Adrenal gland (tissue), 12 donors: ENCODE data around the gene CCDC169. TPM values are rescaled to one million over a fixed set of nuclear protein-coding genes. Genes with fewer than 3 reads are reported as not detected.

Experiments used
- DNase-seq, 7 donors: peaks; one replicate each; pipeline ENCODE4 v3.0.0-alpha.2; 2019 to 2020
- H3K27ac ChIP-seq, 5 donors: fragments of 200-600 bp; sonication (generic) in 4 of 5; 1 replicate in 3 of 5; 2 replicates in 2 of 5; pipeline versions ENCODE4 v1.5.1 to v1.8.0; 2016 to 2020; ENCODE audit warnings: mild to moderate bottlenecking in 1 of 5
- H3K27me3 ChIP-seq: fragments of 200-600 bp; 2 replicates; pipeline ENCODE4 v1.8.0; 2021
- H3K36me3 ChIP-seq, 2 donors: fragments of 200-600 bp; replicated peaks in 1 of 2; 1 replicate in 1 of 2; 2 replicates in 1 of 2; pipeline versions ENCODE4 v1.5.1 to v1.8.0; 2018 to 2022
- H3K4me1 ChIP-seq, 2 donors: fragments of 200-600 bp; replicated peaks in 1 of 2; 1 replicate in 1 of 2; 2 replicates in 1 of 2; pipeline versions ENCODE4 v1.5.1 to v1.8.0; 2018 to 2021
- H3K4me3 ChIP-seq, 4 donors: fragments of 200-600 bp; sonication (generic) in 3 of 4; one replicate each; pipeline ENCODE4 v1.5.1; 2016 to 2018
- H3K9me3 ChIP-seq, 3 donors: fragments of 200-600 bp; sonication (generic) in 1 of 3; replicated peaks in 1 of 3; 1 replicate in 2 of 3; 2 replicates in 1 of 3; pipeline versions ENCODE4 v1.5.1 to v1.8.0; 2016 to 2021
- CTCF ChIP-seq, 6 experiments: fragments of 450-650 bp in 4 of 6; fragments of 200-600 bp in 2 of 6; sonication (generic) in 1 of 6; IDR thresholded peaks; 1 replicate in 5 of 6; 2 replicates in 1 of 6; pipeline versions ENCODE4 v1.5.1 to v1.8.0; 2016 to 2021; ENCODE audit warnings: antibody characterized with exemption in 6 of 6, mild to moderate bottlenecking in 2 of 6, moderate library complexity in 1 of 6
- POLR2A ChIP-seq, 2 donors: fragments of 450-650 bp; IDR thresholded peaks; one replicate each; pipeline ENCODE4 v1.6.1; 2017; ENCODE audit warnings: antibody characterized with exemption in 2 of 2, mild to moderate bottlenecking in 2 of 2, moderate library complexity in 1 of 2
- WGBS, 4 donors: extraction: QIAGEN DNeasy Blood & Tissue Kit in 2 of 4; methylation state at CpG; one replicate each; pipeline versions ENCODE4 v1.1.5 to v1.1.7; 2013 to 2017; 5-methylcytosine and 5-hydroxymethylcytosine counted together
- intact Hi-C, 2 donors: fragments of 100-400 bp; cut with DNase I; formaldehyde crosslinking; loops; one replicate each; pipeline versions ENCODE4 v1.14.1 to v1.15.0; 2022 to 2023
- polyA plus RNA-seq, 3 donors: library from polyadenylated mRNA; stranded (reverse); fragments of 200-250 nt in 2 of 3; fragments of 350-450 nt in 1 of 3; fragmentation: Illumina TruSeq in 1 of 3; extraction: RNeasy Lipid Tissue Mini Kit (QIAGEN cat#74804) in 1 of 3; gene quantifications; one replicate each; pipeline ENCODE4 v1.2.3, GENCODE V29; 2013 to 2014
- total RNA-seq, 9 donors: library from RNA; depleted of rRNA in 4 of 9; stranded (reverse); fragments of >200 nt in 4 of 9; fragments of 120-200 nt in 1 of 9; fragmentation: NEBNext Ultra II Directional in 1 of 9; extraction: Animal tissue kit (Norgen Biotek cat#: 25700) in 1 of 9; gene quantifications; one replicate each; pipeline versions ENCODE4 v1.1.0 to v1.2.4, GENCODE V29; 2013 to 2023
- donor health status: healthy with polysubstance abuse.
- donor health status: Bipolar disorder and iron deficiency.
- donor health status: DM: yes; HTN: yes; CAD: no.
- donor health status: DM: no; HTN: no; CAD: no.
- donor health status: DM: no; HTN: no; CAD: no.
- donor health status: DM: yes; HTN: yes; CAD: no.

The CCDC169 gene
- total and polyA plus RNA-seq, 12 donors = 0.18 to 3.7 (median 1.7) TPM

- Histone ChIP-seq H3K36me3 (no peaks in the 10 kb centered on the region), H3K27ac (no peak overlapping the region), H3K4me3 (no peak overlapping the region), H3K4me1 (no peaks in the 10 kb centered on the region), H3K9me3 (no peaks in the 10 kb centered on the region), H3K27me3 (no peaks in the 10 kb centered on the region)
- DNase-seq = no peak
- 87 to 88% (median 87%) methylated on average over 3 of the region's 3 CpGs for WGBS, 4 donors
- intact Hi-C loops = no loop called here
- TF ChIP-seq CTCF (IDR thresholded peaks at IDR 0.05) = no peak
- no peak for TF ChIP-seq POLR2A (IDR thresholded peaks at IDR 0.05)
Observed at GRCh38 chr13:36217456-36217855, 80.2 kb downstream of the CCDC169 start.

- H3K4me3 ChIP-seq = no peak within 1 kb of the TSS
- intact Hi-C loops = no loop called here
- H3K4me1 ChIP-seq = no peaks in the 10 kb centered on the region
- H3K36me3 ChIP-seq = no peaks in the 10 kb centered on the region
- no peaks in the 10 kb centered on the region for H3K27me3 ChIP-seq
- DNase-seq = no peak
- 94 to 96% (median 95%) methylated on average over 22 to 53 of the region's 53 CpGs for WGBS, 4 donors
- TF ChIP-seq POLR2A (IDR thresholded peaks at IDR 0.05) (no peak), CTCF (IDR thresholded peaks at IDR 0.05) (no peak)
- H3K9me3 ChIP-seq = no peaks in the 10 kb centered on the region
- H3K27ac ChIP-seq = no peak within 1 kb of the TSS
Observed at GRCh38 chr13:36214163-36214921, 83.3 kb downstream of the CCDC169 start, which contains the start of gene SOHLH2. Gene SOHLH2, minus strand, starts transcription at chr13:36214556. Its CDS starts 30 bp downstream, at chr13:36214526.

DNA sequence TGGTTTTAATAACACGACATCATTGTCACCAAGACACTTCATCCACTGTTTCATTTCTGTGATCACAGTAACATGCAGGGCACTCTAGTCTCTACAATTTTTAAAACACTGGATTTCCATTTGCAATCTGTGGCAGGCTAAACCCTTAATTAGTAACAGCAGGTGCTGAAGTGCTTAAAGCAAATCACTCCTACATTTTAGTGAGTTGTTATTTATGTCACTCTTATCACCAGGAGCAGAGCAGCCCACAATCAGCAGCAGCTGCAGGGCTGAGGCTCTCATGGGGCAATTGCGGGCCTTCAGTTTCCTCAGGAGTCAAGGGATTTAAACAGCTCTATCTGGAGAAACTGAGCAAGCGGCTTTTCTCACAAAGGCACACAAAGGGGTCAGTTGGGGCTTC lies 84.8 kb downstream of the CCDC169 start:
- TF ChIP-seq POLR2A (IDR thresholded peaks at IDR 0.05) = no peak
- no peak for TF ChIP-seq CTCF (IDR thresholded peaks at IDR 0.05)
- intact Hi-C loops = no loop called here
- no peaks in the 10 kb centered on the region for H3K36me3 ChIP-seq
- no peaks in the 10 kb centered on the region for H3K9me3 ChIP-seq
- H3K4me1 ChIP-seq = no peaks in the 10 kb centered on the region
- no peak for DNase-seq
- H3K4me3 ChIP-seq = no peak overlapping the region
- H3K27ac ChIP-seq = no peak overlapping the region
- no peaks in the 10 kb centered on the region for H3K27me3 ChIP-seq
- 78 to 87% (median 83%) methylated on average over 3 of the region's 3 CpGs for WGBS, 4 donors

- intact Hi-C loops = no loop called here
Observed at GRCh38 chr13:36211567-36211966, 86.0 kb downstream of the CCDC169 start.

More at GRCh38 chr13:36211567-36211966, 86.0 kb downstream of the CCDC169 start:
- H3K27ac ChIP-seq = no peak overlapping the region
- H3K27me3 ChIP-seq = no peaks in the 10 kb centered on the region
- H3K9me3 ChIP-seq = no peaks in the 10 kb centered on the region
- DNase-seq = no peak
- WGBS, 4 donors = 70 to 83% (median 78%) methylated on average over 4 of the region's 4 CpGs
- H3K4me1 ChIP-seq = no peaks in the 10 kb centered on the region
- no peak for TF ChIP-seq CTCF (IDR thresholded peaks at IDR 0.05)
- H3K36me3 ChIP-seq = no peaks in the 10 kb centered on the region
- no peak overlapping the region for H3K4me3 ChIP-seq
